ENCODE data around the gene SCFD2.
"Not testable (repeated sequence)": the region's sequence is repeated elsewhere in the genome, so short reads cannot be mapped to it uniquely, and the experiment has no call there.

The SCFD2 gene

DNA sequence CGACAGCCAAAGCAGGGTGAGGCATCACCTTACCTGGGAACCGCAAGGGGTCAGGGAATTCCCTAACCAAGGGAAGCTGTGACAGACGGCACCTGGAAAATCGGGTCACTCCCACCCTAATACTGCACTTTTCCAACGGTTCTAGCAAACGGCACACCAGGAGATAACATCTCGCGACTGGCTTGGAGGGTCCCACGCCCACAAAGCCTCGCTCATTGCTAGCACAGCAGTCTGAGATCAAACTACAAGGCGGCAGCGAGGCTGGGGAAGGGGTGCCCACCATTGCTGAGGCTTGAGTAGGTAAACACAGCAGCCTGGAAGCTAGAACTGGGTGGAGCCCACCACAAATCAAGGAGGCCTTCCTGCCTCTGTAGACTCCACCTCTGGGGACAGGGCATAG, 25.7 kb downstream of the SCFD2 start:
- not testable (repeated sequence) for DNase-seq

DNA sequence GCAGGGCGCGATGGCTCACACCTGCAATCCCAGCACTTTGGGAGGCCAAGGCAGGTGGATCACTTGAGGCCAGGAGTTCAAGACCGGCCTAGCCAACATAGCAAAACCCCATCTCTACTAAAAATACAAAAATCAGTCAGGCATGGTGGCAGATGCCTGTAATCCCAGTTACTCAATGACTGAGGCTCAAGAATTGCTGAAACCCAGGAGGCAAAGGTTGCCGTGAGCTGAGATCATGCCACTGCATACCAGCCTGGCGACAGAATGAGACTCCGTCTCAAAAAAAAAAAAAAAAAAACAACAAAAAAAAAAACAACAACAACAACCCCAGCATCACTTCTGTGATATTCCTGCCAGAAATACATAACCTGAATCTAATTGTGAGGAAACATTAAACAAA, 30.9 kb downstream of the SCFD2 start:
- DNase-seq = not testable (repeated sequence)

DNA sequence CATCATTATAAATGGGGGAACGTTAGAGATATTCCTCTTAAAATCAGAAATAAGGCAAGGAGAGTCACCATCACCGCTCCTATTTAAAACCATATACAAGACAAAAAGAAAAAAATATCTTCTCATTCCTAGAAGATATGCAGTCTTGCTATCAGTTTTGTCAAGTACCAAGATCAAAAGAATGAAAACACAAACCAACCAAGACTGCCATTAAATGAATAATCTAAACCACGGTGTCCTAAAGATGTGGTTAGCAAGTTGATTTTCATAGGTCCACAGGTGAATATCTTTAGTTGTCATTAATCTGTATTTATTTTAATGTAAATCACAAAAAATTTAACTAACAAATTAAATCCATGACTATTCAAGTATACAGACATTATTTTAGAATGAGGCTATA, 39.3 kb downstream of the SCFD2 start:
- no peak for DNase-seq

DNA sequence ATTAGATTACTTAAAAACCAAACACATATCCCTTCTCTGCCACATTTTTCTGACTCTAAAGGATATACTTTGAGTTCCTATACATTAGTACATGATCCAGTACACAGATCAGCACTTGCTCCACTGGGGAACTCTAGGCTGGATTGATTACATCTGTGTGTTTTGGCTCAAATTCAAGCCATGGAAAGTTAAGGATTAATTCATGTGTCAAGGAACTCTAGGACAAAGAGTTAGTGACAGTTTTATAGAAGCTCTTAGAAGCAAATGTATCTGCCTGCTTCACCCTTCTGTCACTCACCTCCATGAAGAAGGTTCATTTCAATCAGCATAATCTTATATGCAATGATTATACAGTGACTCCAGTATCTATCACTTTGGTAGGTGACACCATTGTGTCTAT, 43.2 kb downstream of the SCFD2 start:
- no peak for DNase-seq

DNA sequence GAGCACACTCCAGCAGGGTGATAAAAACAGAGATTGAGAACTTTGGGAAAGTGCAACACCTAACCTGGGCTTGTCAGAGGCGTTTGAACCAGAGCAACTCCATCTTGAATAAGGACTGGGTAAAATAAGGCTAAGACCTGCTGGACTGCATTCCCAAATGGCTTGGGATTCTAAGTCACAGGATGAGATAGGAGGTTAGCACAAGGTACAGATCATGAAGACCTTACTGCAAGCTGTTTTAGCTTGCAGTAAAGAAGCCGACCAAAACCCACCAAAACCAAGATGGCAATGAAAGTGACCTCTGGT, 43.9 kb downstream of the SCFD2 start:
- no peak for DNase-seq

DNA sequence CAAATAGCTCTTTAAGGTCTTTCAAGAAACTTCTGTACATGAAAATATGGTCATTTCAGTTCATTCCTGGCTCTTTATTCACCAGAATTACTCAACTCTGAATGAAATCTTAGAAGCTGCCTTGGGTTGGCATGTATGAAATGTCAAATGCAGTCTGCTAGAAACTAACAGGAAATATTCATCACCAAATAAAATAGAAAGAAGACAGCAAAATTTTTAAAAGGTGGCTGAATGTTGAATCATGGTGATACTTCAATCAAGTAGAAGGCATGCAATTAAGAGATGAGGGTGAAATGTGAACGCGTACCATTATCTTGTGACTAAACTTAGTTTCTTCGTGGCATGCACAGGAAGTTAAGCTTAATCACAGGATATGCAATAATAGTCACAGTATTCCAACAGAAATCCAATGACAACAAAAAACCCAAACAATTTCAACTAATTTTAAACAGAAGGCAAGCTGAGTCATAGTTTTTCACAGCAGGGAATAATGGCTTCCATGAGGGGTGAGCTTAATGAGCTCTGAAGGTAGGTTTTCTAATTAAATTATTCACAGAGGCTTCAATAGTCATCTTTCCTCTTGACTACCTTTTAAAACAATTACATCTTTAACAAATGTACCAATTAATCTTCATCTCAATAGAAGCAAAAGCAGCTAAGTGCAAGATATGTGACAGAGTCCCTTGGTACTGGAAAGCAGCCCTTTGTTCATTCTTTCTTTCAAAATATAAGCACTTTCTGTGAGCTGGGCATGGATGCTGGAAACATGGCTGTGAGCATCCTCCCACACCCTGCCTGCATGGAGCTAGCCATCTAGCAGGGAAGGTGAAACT, 44.5 kb downstream of the SCFD2 start:
- peak; percentile 13 for DNase-seq

DNA sequence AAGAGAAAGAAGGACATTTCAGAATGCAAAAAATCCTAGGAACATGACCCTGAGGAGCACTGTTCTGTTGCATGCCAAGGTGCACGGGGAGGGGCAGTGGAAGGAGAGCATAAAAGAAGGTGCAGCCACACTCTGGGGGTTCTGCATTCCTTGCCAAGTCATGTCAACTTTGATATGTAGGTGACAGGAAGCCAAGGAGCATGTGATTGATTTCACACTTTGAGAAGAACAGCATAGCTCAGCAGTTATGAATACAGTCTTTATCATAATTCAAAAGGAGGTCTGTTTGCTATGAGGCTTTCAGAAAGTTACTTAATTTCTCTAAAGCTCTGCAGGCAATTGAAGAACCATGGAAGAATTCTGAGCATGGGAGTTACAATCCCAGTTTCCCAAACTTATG, 50.6 kb downstream of the SCFD2 start:
- DNase-seq = no peak

DNA sequence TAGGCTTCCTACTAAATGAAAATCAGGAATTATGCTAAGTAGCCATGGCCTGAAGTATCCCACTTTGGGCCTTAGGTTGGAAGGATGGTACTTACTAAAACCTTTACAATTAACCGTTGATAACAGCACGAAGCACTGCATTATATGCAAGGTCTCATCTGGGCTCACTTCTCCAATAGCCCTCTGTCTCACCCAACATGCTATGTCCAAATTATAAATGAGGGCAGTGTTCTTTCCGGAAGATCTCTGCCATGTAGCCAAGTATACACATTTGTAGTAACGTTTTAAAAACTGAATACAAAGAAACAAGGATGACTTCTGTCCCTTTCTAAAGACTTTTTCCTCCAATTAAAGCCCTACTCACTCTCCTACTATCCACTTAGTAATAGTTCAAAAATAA, 51.6 kb downstream of the SCFD2 start:
- no peak for DNase-seq

DNA sequence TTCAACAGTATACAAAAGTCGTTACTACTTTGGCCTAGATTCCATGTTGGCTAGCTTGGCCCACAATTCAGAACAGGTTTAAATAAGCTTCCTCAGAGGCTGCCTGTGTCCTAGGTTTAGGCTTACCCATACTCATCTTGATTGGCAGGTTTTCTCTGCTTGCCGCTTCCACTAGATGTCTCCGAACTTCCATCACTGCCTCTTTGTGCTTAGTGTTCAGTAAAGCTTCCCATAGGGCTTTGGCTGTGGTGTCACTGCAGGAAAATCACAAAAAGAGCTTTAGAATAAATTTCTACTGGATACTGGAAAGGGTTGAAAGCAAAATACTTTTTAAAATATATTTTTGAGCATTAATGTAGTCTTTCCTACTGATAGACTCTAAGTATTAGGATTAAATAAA, 52.4 kb downstream of the SCFD2 start:
- peak; percentile 9 for DNase-seq

DNA sequence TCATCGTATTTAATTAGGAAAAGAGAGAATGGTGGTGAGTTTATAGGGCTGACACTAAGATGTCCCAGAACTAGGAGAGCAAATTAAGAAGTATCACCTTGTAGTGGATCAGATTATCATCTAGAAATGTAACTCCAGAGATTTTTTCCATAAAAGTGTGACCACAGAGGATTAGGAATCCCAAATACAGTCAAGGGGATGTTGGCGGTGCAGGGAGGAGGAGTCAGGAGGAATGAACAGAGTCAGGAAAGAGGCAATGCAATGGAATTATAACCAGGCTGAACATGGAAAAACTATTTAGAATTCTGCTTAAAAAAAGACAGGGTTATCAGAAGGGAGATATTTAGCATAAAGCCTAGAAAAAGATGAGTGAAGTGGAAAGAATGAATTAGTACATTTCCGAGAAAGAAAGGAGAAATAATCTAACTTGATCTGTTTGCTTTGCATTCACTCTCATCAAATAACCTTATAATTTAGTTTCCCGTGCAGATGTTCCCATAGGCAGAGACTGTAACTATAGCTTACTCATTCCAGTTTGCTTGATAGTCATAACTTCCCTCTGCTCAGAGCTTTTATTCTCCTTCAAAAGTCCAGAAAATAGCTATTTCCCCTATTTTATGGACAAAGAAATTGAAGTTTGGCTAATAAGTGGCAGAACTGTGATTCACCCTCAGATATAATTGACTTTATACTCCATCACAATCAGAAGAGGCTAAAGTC, 56.4 kb downstream of the SCFD2 start:
- no peak for DNase-seq

DNA sequence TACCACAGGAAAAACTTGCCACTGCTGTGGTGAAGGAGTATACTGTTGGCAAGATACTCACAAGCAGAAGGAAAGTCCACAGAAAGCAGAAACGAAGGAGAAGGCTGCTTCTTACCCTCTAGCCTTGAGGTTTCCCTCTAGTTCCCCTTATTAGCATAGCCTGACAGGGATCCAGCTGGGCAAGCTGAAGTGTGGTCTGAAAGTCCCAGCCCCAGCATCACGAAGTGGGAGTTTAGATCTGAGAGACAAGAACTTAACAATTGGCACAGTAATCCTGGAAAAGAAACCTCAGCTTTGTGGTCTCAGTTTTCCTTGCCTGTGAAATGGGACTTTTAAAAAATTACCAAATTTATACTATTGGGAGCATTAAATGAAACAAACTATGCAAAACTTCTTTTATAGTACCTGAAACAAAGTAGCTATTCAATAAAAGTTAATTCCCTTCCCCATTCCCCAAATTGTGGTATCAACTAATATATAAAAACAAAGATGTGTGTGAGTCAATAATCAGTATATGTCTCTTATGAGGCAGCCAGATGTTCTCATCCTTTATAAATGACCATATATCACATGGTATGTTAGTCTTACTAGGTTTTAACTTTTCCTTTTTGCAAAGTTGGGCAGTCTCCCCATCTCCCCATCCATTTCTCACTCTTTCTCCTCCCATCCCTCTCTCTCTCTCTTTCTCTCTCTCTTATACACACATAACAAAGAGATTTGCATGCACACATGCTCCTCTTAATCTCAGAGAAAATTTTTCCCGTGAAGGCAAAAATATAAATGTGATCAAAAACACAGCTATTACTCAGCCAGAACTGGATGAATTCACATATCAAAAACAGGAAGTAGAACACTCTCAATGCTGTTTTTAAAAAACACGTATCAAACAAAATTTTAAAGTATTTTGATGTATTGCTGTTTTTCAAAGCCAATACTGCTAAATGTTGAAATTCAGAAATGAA, 57.8 kb downstream of the SCFD2 start:
- no peak for DNase-seq

DNA sequence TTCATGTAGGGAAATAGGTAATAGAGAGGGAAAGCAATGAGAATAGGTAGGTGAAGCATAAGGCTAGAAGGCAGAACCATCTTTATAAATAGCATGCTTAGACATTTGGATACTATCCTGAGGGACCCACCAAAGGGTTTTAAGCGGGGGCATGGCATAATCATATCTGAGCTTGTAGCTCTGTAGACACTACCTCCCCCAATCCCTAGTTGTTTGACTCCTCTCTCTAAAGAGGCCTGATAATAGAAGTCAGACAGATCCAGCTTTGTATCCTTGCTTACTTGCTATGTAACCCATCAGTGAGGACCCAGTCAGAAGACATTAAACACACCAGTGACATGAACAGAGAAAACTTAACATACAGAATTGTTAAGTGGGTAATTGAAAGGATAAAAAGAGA, 58.7 kb downstream of the SCFD2 start:
- no peak for DNase-seq

DNA sequence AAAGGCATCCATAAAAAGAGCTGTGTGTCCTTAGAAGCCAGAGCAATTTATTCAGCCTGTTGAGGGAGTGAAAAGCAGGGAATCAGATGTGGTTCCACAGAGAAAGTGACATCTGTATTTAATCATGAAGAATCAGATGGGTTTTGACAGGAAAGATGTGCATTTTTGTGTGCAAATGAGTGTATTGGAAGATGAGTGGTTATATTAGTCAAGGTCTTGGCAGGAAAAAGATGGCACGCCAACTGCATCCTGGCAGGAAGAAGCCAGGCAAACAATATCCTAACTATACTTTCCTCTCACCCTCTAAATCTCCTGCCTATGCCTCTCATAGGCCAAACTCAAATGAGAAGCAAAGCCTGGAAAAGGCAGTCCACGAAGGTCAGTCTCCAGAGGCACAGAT, 59.1 kb downstream of the SCFD2 start:
- DNase-seq = no peak

DNA sequence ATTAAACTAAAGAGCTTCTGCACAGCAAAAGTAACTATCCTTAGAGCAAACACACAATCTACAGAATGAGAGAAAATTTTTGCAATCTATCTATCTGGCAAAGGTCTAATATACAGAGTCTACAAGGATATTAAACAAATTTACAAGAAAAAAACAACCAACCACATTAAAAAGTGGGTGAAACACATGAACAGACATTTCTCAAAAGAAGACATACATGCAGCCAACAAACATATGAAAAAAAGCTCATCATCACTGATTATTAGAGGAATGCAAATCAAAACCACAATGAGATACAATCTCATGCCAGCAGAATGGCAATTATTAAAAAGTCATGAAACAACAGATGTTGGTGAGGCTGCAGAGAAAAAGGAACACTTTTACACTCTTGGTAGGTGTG, 73.7 kb downstream of the SCFD2 start:
- not testable (repeated sequence) for DNase-seq

DNA sequence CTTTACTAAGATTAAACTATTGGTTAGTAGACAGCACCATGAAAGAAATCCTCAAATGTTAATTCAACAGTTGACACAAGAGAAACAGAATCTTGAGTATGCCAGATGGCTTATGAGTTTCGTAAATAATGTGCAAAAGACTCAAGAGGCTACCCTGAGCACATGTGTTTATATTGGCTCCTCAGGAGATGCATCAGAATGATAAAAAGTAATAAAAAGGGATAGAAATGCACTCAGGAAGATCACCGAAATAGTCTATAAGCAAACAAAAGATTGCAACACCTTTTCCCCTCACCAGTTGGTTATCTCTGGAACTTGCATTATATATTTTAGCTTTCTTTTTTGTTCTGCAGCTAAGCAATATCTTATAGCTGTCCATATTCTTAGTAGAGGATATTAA, 84.4 kb downstream of the SCFD2 start:
- no peak for DNase-seq

DNA sequence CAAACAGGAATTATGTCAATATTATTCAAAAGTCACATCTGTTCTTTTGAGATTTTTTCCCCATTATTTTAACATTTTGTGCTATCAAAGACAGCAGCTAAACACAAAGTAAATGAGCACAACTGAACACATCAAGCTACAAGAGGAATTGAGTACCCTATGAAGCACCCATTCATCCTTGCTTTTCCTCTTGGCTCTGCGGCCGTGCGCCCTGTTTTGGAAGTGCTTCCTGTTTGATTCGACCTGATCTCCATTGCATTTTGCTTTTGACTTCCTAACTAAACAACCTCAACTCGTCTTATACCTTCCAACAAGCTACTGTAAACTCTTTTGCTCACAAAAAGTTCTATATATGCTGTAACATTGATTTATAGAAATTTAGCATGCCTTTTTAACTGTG, 85.0 kb downstream of the SCFD2 start:
- DNase-seq = no peak

DNA sequence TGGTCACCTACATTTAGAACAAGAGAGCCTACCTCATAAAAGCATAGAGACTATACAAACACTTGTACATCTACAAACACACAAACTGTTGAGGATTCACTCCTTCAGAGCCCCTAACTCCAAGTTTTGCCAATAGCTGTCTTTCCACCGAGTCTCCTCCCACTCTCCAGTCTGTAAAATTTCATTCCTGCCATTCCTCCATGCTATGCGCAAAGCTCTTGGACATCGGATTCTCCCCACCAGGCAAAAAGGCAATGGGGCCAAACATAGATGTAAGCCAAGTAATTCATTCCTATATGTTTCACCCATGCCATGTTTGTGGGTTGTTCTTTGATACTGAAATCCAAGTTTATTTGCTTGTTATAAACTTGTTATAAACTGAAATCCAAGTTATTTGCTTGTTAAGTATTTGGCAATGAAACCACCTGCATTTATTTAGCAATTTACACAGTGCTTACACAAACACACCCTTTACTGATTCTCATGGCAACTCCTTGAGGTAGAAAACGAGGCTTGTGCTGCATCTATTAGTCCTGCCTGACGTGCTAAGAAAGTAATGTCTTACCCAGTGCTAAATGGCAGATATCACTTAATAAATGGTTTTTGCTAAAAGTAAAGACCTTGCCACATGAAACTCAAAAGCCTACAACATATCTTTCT, 91.1 kb downstream of the SCFD2 start:
- no peak for DNase-seq

DNA sequence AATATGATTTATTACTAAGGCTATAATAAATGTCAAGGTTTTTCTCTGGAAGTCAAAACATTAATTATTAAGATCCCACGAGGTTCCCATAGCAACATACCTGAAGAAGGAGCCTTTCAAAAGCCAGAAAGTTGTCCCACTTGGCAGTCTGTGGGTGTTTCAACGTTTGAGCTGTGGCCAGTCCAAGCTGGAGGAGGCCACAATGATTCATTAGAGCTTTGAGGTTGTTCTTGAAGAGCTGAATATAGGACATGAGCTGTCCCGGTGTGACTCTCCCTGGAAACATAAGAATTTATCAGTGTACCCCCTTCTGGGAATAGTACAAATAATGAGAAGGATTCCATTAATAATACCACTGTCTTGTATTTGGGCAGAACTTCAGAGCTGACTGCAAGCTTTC, 92.1 kb downstream of the SCFD2 start:
- DNase-seq = no peak

DNA sequence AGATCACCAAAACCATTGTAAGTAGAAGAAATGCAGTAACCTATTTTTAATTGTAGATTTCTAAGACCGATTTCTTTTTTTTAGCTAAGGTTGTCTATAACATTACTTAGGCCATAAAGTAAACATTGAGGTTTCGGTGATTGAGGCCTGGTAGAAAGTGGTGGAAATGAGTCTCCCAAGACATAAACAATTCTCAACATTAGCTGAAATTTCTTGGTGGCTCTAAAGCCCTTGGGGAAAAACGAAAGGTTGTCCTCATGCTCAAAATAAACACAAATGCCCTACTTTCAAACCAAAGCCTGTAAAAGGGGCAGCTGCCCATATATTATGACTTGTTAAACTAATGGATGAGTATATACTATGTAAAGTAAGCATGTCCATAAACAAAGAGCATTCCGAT, 98.8 kb downstream of the SCFD2 start:
- DNase-seq = no peak

DNA sequence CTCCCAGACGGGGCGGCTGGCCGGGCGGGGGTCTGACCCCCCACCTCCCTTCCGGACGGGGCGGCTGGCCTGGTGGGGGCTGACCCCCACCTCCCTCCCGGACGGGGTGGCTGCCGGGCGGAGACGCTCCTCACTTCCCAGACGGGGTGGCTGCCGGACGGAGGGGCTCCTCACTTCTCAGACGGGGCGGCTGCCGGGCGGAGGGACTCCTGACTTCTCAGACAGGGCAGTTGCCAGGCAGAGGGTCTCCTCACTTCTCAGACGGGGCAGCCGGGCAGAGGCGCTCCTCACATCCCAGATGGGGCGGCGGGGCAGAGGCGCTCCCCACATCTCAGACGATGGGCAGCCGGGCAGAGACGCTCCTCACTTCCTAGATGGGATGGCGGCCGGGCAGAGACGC, 109.9 kb downstream of the SCFD2 start:
- DNase-seq = not testable (repeated sequence)

DNA sequence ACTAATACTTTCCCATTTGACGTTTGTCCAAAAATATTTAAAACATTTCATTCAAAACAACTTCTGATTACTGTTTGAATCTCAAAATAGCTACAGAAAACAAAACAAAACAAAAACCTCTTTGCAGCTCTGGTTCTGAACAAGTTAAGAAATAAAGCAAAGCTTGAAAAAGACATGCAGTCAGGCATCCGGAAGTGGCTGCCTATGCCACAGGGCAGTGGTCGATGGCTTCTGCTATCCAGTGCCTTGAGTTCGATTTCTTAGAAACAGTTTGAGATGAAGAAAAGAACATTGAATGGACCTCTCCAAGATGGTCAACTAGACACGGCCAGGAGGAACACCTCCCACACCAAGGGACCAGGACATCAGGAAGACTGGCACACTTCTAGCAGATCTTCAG, 125.3 kb downstream of the SCFD2 start:
- DNase-seq = no peak

DNA sequence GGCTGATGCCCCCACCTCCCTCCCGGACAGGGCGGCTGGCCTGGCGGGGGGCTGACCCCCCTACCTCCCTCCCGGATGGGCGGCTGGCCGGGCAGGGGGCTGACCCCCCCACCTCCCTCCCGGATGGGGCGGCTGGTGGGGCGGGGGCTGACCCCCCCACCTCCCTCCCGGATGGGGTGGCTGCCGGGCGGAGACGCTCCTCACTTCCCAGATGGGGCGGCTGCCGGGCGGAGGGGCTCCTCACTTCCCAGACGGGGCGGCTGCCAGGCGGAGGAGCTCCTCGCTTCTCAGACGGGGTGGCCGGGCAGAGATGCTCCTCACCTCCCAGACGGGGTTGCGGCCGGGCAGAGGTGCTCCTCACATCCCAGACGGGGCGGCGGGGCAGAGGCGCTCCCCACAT, 127.5 kb downstream of the SCFD2 start:
- not testable (repeated sequence) for DNase-seq

DNA sequence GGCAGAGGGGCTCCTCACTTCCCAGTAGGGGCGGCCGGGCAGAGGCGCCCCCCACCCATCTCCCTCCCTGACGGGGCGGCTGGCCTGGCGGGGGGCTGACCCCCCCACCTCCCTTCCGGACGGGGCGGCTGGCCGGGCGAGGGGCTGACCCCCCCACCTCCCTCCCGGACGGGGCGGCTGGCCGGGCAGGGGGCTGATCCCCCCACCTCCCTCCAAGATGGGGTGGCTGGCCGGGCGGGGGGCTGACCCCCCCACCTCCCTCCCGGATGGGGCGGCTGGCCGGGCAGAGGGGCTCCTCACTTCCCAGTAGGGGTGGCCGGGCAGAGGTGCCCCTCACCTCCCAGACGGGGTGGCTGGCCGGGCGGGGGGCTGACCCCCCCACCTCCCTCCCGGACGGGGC, 128.1 kb downstream of the SCFD2 start:
- not testable (repeated sequence) for DNase-seq
